Measurements from ENCODE around the gene OR8D1. TPM values are rescaled to one million over a fixed set of nuclear protein-coding genes. Genes with fewer than 3 reads are reported as not detected.

The OR8D1 gene
- not detected in 2 replicates for total RNA-seq

GRCh38 chr11:124313849-124314248 is at the start of gene OR8D1:
Gene OR8D1 (minus strand): TSS chr11:124313949. CDS start chr11:124310766, 3,183 bp downstream.
- TF ChIP-seq, protein P1, sequence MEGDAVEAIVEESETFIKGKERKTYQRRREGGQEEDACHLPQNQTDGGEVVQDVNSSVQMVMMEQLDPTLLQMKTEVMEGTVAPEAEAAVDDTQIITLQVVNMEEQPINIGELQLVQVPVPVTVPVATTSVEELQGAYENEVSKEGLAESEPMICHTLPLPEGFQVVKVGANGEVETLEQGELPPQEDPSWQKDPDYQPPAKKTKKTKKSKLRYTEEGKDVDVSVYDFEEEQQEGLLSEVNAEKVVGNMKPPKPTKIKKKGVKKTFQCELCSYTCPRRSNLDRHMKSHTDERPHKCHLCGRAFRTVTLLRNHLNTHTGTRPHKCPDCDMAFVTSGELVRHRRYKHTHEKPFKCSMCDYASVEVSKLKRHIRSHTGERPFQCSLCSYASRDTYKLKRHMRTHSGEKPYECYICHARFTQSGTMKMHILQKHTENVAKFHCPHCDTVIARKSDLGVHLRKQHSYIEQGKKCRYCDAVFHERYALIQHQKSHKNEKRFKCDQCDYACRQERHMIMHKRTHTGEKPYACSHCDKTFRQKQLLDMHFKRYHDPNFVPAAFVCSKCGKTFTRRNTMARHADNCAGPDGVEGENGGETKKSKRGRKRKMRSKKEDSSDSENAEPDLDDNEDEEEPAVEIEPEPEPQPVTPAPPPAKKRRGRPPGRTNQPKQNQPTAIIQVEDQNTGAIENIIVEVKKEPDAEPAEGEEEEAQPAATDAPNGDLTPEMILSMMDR (conservative IDR thresholded peaks at IDR 0.05; ENCODE audit: low read depth, low read length): no peak

DNA sequence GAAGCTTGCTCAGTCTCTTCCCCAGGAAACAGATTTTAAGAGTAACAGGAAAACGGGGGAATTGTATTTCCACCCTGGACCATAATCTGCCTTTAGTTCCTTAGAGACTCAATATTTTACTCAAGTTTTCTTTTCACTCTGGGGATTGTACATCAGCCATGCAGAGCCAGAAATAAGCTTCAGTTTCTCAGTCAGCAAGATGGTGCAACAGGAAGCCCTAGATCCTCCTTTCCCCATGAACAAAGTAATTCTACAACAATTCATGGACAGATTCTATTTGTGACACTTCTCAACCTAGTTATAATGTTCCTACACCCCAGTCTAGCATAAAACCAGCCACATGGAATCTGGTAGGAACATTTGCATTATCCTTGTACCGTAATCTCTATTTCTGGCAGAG is 45.8 kb upstream of the OR8D1 start:
- TF ChIP-seq, protein P1 (conservative IDR thresholded peaks at IDR 0.05; ENCODE audit: low read depth, low read length): no peak
- no peak overlapping the region for H3K4me3 ChIP-seq (ENCODE audit: low read depth, low read length)
- DNase-seq (ENCODE audit: low read depth): no peak

More at GRCh38 chr11:124313849-124314248, at the start of gene OR8D1:
- DNase-seq (ENCODE audit: low read depth): no peak
- no peak within 1 kb of the TSS for H3K4me3 ChIP-seq (ENCODE audit: low read depth, low read length)

GRCh38 chr11:124346311-124346955 is 32.7 kb upstream of the OR8D1 start:
- DNase-seq (ENCODE audit: low read depth): no peak
- no peak overlapping the region for H3K4me3 ChIP-seq (ENCODE audit: low read depth, low read length)
- TF ChIP-seq, protein P1 (conservative IDR thresholded peaks at IDR 0.05; ENCODE audit: low read depth, low read length): no peak

GRCh38 chr11:124344346-124344745 is 30.6 kb upstream of the OR8D1 start:
- DNase-seq (ENCODE audit: low read depth): no peak
- TF ChIP-seq, protein P1 (conservative IDR thresholded peaks at IDR 0.05; ENCODE audit: low read depth, low read length): no peak

GRCh38 chr11:124340142-124340447 is 26.3 kb upstream of the OR8D1 start:
- no peak overlapping the region for H3K4me3 ChIP-seq (ENCODE audit: low read depth, low read length)
- TF ChIP-seq, protein P1 (conservative IDR thresholded peaks at IDR 0.05; ENCODE audit: low read depth, low read length): no peak
- no peak for DNase-seq (ENCODE audit: low read depth)

More at GRCh38 chr11:124344346-124344745, 30.6 kb upstream of the OR8D1 start:
- H3K4me3 ChIP-seq (ENCODE audit: low read depth, low read length): no peak overlapping the region

GRCh38 chr11:124339396-124340141 is 25.8 kb upstream of the OR8D1 start:
- H3K4me3 ChIP-seq (ENCODE audit: low read depth, low read length): no peak overlapping the region
- TF ChIP-seq, protein P1 (conservative IDR thresholded peaks at IDR 0.05; ENCODE audit: low read depth, low read length): no peak
- no peak for DNase-seq (ENCODE audit: low read depth)
